Right renal pelvis (tissue), 4 donors: ENCODE data around the gene CCNT1. TPM values are rescaled to one million over a fixed set of nuclear protein-coding genes. Genes with fewer than 3 reads are reported as not detected.
"Not testable (repeated sequence)": the region's sequence is repeated elsewhere in the genome, so short reads cannot be mapped to it uniquely, and the experiment has no call there.

Experiments used
- DNase-seq, 4 donors: peaks; one replicate each; pipeline ENCODE4 v3.0.0-alpha.2; 2013; ENCODE audit warnings: low read depth in 4 of 4, low spot score in 3 of 4, missing footprints in 1 of 4
- polyA plus RNA-seq, 4 donors: library from polyadenylated mRNA; unstranded; fragments of 120-200 nt; gene quantifications; one replicate each; pipeline ENCODE4 v1.2.1, GENCODE V29; 2013; ENCODE audit not compliant: insufficient read length in 4 of 4

Gene CCNT1
- 10 to 100 TPM; 26.1 to 33.4 (median 30.9) TPM for polyA plus RNA-seq

GRCh38 chr12:48716493-48717251 is at the start of gene CCNT1:
TSS of gene CCNT1 (minus strand) at chr12:48716707. CDS start at chr12:48716675, 32 bp downstream.
- peak; percentile 97 to 99 (median 98) for DNase-seq

GRCh38 chr12:48765753-48766162 is 49.3 kb upstream of the CCNT1 start:
- no peak for DNase-seq

- DNase-seq = no peak
These were observed 48.0 kb upstream of the CCNT1 start for GRCh38 chr12:48764521-48764920.

GRCh38 chr12:48758737-48759136 is 42.2 kb upstream of the CCNT1 start:
- DNase-seq = no peak

GRCh38 chr12:48758186-48758585 is 41.7 kb upstream of the CCNT1 start:
- DNase-seq = no peak

- DNase-seq = no peak
These were observed 34.4 kb upstream of the CCNT1 start for GRCh38 chr12:48750769-48751356.

GRCh38 chr12:48750215-48750614 is 33.7 kb upstream of the CCNT1 start:
- no peak for DNase-seq

- DNase-seq = no peak
These were observed 27.9 kb upstream of the CCNT1 start for GRCh38 chr12:48744251-48745008.

- DNase-seq = no peak
These were observed 23.2 kb upstream of the CCNT1 start for GRCh38 chr12:48739618-48740269.

GRCh38 chr12:48736456-48736855 is 19.9 kb upstream of the CCNT1 start:
- no peak for DNase-seq

- no peak for DNase-seq
These were observed 12.3 kb upstream of the CCNT1 start for GRCh38 chr12:48728807-48729206.

- not testable (repeated sequence) for DNase-seq
These were observed 4.2 kb upstream of the CCNT1 start for GRCh38 chr12:48720737-48721136.

- not testable (repeated sequence) for DNase-seq
These were observed 3.7 kb upstream of the CCNT1 start for GRCh38 chr12:48720171-48720570.

- DNase-seq = not testable (repeated sequence)
These were observed 2.5 kb upstream of the CCNT1 start for GRCh38 chr12:48719002-48719401.

- peak in 1 of 4 donors; percentile 4 for DNase-seq
These were observed 767 bp upstream of the CCNT1 start for GRCh38 chr12:48717252-48717695.

- DNase-seq = no peak
These were observed 377 bp downstream of the CCNT1 start for GRCh38 chr12:48716168-48716492.

- no peak for DNase-seq
These were observed 4.3 kb downstream of the CCNT1 start for GRCh38 chr12:48712209-48712608.

- not testable (repeated sequence) for DNase-seq
These were observed 17.7 kb downstream of the CCNT1 start for GRCh38 chr12:48698822-48699221.

- no peak for DNase-seq
These were observed 19.9 kb downstream of the CCNT1 start for GRCh38 chr12:48696626-48697025.

- DNase-seq = no peak
These were observed 20.6 kb downstream of the CCNT1 start for GRCh38 chr12:48695859-48696258.

GRCh38 chr12:48694038-48694437 is 22.5 kb downstream of the CCNT1 start:
- no peak for DNase-seq
